GM23338 (cell line): ENCODE results near the gene GPR87.

Experiments used
- CREB1 ChIP-seq: fragments of 250-450 bp; sonication (Bioruptor Pico); IDR thresholded peaks from 2 replicates; pipeline ENCODE4 v1.5.0; 2020; ENCODE audit warnings: low read depth, mild to moderate bottlenecking, moderate library complexity
- EZH2 ChIP-seq: fragments of 200-600 bp; sonication (generic); IDR thresholded peaks from one replicate; pipeline ENCODE4 v1.8.0; 2017; ENCODE audit warnings: antibody characterized with exemption, mild to moderate bottlenecking, low read depth; ENCODE audit not compliant: unreplicated experiment
- EZH2phosphoT487 ChIP-seq: fragments of 200-600 bp; sonication (generic); IDR thresholded peaks from one replicate; pipeline ENCODE4 v1.8.1; 2018; ENCODE audit warnings: antibody characterized with exemption; ENCODE audit not compliant: unreplicated experiment
- JUNB ChIP-seq: IDR thresholded peaks from one replicate; pipeline ENCODE4 v1.6.1; 2016; ENCODE audit warnings: antibody characterized with exemption; ENCODE audit not compliant: unreplicated experiment
- POLR2AphosphoS5 ChIP-seq: IDR thresholded peaks from 2 replicates; pipeline ENCODE4 v1.6.1; 2016; ENCODE audit warnings: antibody characterized with exemption, low read depth
- ZNF331 ChIP-seq: fragments of 250-450 bp; sonication (Bioruptor Pico); IDR thresholded peaks from 2 replicates; pipeline ENCODE4 v1.5.0; 2020; ENCODE audit warnings: low read depth, mild to moderate bottlenecking, moderate library complexity
- TF ChIP-seq, protein P1 (sequence below), 2 experiments: fragments of 200-600 bp in 1 of 2; sonication (generic) in 1 of 2; conservative IDR thresholded peaks; 2 replicates each; pipeline versions ENCODE4 v1.5.1 to v1.6.1; 2016 to 2017; ENCODE audit warnings: antibody characterized with exemption in 2 of 2, low read depth in 2 of 2, mild to moderate bottlenecking in 2 of 2, moderate library complexity in 1 of 2
- TF ChIP-seq, protein P2 (sequence below): IDR thresholded peaks from one replicate; pipeline ENCODE4 v1.6.1; 2018; ENCODE audit warnings: antibody characterized with exemption; ENCODE audit not compliant: unreplicated experiment
- TF ChIP-seq, protein P3 (sequence below): IDR thresholded peaks from 2 replicates; pipeline ENCODE4 v1.6.1; 2016; ENCODE audit warnings: antibody characterized with exemption

DNA sequence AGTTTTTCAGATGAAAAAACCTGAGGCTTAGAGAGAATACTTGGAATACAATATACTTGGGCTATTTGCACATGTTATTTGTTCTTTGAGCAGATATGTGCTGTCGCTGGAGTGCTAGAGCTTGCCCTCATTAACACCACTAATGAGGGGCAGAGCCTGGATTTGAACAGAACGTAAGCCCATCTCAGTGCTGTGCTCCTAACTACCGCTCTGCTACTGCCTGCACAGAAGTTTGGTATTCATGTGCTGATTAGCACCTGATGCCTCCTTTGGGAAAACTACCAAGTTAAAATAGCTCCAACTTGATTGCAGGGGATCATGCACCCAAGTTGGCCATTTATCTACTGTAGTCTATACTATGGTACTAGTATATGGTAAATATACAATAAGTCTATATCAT is 3.6 kb downstream of the GPR87 start:
- TF ChIP-seq, protein P1, sequence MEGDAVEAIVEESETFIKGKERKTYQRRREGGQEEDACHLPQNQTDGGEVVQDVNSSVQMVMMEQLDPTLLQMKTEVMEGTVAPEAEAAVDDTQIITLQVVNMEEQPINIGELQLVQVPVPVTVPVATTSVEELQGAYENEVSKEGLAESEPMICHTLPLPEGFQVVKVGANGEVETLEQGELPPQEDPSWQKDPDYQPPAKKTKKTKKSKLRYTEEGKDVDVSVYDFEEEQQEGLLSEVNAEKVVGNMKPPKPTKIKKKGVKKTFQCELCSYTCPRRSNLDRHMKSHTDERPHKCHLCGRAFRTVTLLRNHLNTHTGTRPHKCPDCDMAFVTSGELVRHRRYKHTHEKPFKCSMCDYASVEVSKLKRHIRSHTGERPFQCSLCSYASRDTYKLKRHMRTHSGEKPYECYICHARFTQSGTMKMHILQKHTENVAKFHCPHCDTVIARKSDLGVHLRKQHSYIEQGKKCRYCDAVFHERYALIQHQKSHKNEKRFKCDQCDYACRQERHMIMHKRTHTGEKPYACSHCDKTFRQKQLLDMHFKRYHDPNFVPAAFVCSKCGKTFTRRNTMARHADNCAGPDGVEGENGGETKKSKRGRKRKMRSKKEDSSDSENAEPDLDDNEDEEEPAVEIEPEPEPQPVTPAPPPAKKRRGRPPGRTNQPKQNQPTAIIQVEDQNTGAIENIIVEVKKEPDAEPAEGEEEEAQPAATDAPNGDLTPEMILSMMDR (conservative IDR thresholded peaks at IDR 0.05; ENCODE audit: low read depth in 2 of 2), result no peak
- TF ChIP-seq POLR2AphosphoS5, result no peak
- TF ChIP-seq EZH2, result no peak
- TF ChIP-seq, protein P2, sequence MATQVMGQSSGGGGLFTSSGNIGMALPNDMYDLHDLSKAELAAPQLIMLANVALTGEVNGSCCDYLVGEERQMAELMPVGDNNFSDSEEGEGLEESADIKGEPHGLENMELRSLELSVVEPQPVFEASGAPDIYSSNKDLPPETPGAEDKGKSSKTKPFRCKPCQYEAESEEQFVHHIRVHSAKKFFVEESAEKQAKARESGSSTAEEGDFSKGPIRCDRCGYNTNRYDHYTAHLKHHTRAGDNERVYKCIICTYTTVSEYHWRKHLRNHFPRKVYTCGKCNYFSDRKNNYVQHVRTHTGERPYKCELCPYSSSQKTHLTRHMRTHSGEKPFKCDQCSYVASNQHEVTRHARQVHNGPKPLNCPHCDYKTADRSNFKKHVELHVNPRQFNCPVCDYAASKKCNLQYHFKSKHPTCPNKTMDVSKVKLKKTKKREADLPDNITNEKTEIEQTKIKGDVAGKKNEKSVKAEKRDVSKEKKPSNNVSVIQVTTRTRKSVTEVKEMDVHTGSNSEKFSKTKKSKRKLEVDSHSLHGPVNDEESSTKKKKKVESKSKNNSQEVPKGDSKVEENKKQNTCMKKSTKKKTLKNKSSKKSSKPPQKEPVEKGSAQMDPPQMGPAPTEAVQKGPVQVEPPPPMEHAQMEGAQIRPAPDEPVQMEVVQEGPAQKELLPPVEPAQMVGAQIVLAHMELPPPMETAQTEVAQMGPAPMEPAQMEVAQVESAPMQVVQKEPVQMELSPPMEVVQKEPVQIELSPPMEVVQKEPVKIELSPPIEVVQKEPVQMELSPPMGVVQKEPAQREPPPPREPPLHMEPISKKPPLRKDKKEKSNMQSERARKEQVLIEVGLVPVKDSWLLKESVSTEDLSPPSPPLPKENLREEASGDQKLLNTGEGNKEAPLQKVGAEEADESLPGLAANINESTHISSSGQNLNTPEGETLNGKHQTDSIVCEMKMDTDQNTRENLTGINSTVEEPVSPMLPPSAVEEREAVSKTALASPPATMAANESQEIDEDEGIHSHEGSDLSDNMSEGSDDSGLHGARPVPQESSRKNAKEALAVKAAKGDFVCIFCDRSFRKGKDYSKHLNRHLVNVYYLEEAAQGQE, result no peak
- TF ChIP-seq CREB1, result no peak
- TF ChIP-seq EZH2phosphoT487, result no peak
- TF ChIP-seq, protein P3, sequence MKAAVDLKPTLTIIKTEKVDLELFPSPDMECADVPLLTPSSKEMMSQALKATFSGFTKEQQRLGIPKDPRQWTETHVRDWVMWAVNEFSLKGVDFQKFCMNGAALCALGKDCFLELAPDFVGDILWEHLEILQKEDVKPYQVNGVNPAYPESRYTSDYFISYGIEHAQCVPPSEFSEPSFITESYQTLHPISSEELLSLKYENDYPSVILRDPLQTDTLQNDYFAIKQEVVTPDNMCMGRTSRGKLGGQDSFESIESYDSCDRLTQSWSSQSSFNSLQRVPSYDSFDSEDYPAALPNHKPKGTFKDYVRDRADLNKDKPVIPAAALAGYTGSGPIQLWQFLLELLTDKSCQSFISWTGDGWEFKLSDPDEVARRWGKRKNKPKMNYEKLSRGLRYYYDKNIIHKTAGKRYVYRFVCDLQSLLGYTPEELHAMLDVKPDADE, result no peak
- TF ChIP-seq ZNF331 (CRISPR knock-in tag), result no peak
- no peak for TF ChIP-seq JUNB
